Stimulated activated CD4-positive, alpha-beta T cell treated with anti-CD3 and anti-CD28 coated beads, TNF-alpha, amount 100 ng/mL, for 1 hour (primary cell): ENCODE results near the gene RASAL2.
"Not testable (repeated sequence)": the region's sequence is repeated elsewhere in the genome, so short reads cannot be mapped to it uniquely, and the experiment has no call there.

Source experiments
- DNase-seq, 3 donors: peaks; one replicate each; pipeline ENCODE4 v3.0.0-alpha.2; 2020; ENCODE audit warnings: low read depth in 3 of 3, low spot score in 1 of 3

Gene RASAL2

GRCh38 chr1:178339834-178340233, 245.9 kb downstream of the RASAL2 start:
- DNase-seq = no peak

- no peak for DNase-seq
Measured at GRCh38 chr1:178341261-178341956, 247.5 kb downstream of the RASAL2 start.

- DNase-seq = no peak
Measured at GRCh38 chr1:178342745-178343144, 248.8 kb downstream of the RASAL2 start.

- no peak for DNase-seq
Measured at GRCh38 chr1:178344513-178345091, 250.7 kb downstream of the RASAL2 start.

GRCh38 chr1:178345238-178345637, 251.3 kb downstream of the RASAL2 start:
- DNase-seq = no peak

GRCh38 chr1:178345807-178346206, 251.9 kb downstream of the RASAL2 start:
- DNase-seq = no peak

GRCh38 chr1:178349801-178350200, 255.9 kb downstream of the RASAL2 start:
- no peak for DNase-seq

- DNase-seq = not testable (repeated sequence)
Measured at GRCh38 chr1:178351911-178352310, 258.0 kb downstream of the RASAL2 start.

GRCh38 chr1:178352790-178353416, 259.0 kb downstream of the RASAL2 start:
- DNase-seq = no peak

- DNase-seq = no peak
Measured at GRCh38 chr1:178353524-178353923, 259.6 kb downstream of the RASAL2 start.

GRCh38 chr1:178354816-178355215, 260.9 kb downstream of the RASAL2 start:
- DNase-seq = no peak

- no peak for DNase-seq
Measured at GRCh38 chr1:178356299-178356698, 262.4 kb downstream of the RASAL2 start.

GRCh38 chr1:178358456-178358855, 264.6 kb downstream of the RASAL2 start:
- no peak for DNase-seq

- DNase-seq = no peak
Measured at GRCh38 chr1:178360421-178360820, 266.5 kb downstream of the RASAL2 start.

- no peak for DNase-seq
Measured at GRCh38 chr1:178361847-178362246, 267.9 kb downstream of the RASAL2 start.

GRCh38 chr1:178362747-178363146, 268.8 kb downstream of the RASAL2 start:
- no peak for DNase-seq

- DNase-seq = no peak
Measured at GRCh38 chr1:178364782-178365181, 270.9 kb downstream of the RASAL2 start.

GRCh38 chr1:178367151-178367550, 273.2 kb downstream of the RASAL2 start:
- DNase-seq = no peak

- no peak for DNase-seq
Measured at GRCh38 chr1:178368208-178368607, 274.3 kb downstream of the RASAL2 start.

- DNase-seq = no peak
Measured at GRCh38 chr1:178371235-178371634, 277.3 kb downstream of the RASAL2 start.

- DNase-seq = no peak
Measured at GRCh38 chr1:178371933-178372388, 278.1 kb downstream of the RASAL2 start.

GRCh38 chr1:178374016-178374415, 280.1 kb downstream of the RASAL2 start:
- no peak for DNase-seq
